M059J (cell line): ENCODE results near the gene TMEM204. TPM values are rescaled to one million over a fixed set of nuclear protein-coding genes. Genes with fewer than 3 reads are reported as not detected.

Source experiments
- DNase-seq: peaks from one replicate; pipeline ENCODE4 v3.0.0-alpha.2; 2012; ENCODE audit warnings: low read depth
- total RNA-seq: library from RNA; depleted of rRNA; stranded (reverse); fragments of >200 nt; shearing (Covaris generic); gene quantifications from 2 replicates; pipeline ENCODE4 v1.2.3, GENCODE V29; 2014

The TMEM204 gene
- total RNA-seq, 1 experiment from 2014 or later, result not detected

DNA sequence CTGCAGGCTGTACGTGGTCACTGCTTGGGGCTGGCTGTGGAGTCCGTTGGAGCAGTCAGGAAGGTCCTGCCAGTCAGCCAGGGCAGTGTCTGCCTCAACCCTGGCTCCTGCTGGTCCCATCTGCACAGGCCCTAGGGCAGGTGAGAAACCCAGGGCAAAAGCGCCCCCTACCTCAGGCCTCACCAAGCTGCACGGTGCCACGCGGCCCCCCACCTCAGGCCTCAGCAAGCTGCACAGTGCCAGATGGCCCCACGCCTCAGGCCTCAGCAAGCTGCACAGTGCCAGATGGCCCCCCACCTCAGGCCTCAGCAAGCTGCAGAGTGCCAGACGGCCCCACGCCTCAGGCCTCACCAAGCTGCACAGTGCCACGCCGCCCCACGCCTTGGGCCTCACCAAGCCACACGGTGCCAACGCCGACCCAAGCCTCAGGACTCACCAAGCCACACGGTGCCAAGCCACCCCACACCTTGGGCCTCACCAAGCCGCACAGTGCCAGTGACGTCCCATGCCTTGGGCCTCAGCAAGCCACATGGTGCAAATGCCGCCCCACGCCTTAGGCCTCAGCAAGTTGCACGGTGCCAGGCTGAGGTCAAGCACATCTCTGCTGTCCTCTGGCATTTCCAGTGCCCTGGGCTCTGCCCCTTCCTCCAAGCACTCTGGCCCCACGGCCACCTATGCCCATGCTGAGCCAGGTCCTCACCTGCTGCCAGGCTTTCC is 5.5 kb downstream of the TMEM204 start:
- no peak for DNase-seq

- no peak for DNase-seq
Observed at GRCh38 chr16:1539720-1540555, 6.5 kb downstream of the TMEM204 start.

DNA sequence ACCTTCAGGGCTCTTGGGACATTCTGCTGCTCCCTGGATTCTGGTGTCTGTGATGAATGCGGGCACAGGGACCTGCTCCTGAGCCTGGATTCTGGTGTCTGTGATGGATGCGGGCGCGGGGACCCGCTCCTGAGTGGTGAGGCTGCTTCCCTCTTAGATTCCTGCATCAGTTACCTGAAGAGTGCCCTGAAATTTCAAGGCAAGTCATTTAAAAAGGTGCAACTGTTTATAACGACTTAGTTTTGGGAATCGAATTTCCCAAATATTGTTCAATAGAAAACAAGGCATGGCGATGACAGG is 7.0 kb downstream of the TMEM204 start:
- no peak for DNase-seq

- DNase-seq, result no peak
Observed at GRCh38 chr16:1541293-1542165, 8.1 kb downstream of the TMEM204 start.

- no peak for DNase-seq
Observed at GRCh38 chr16:1542166-1542500, 8.7 kb downstream of the TMEM204 start.

GRCh38 chr16:1542533-1542932 is 9.1 kb downstream of the TMEM204 start:
- no peak for DNase-seq

DNA sequence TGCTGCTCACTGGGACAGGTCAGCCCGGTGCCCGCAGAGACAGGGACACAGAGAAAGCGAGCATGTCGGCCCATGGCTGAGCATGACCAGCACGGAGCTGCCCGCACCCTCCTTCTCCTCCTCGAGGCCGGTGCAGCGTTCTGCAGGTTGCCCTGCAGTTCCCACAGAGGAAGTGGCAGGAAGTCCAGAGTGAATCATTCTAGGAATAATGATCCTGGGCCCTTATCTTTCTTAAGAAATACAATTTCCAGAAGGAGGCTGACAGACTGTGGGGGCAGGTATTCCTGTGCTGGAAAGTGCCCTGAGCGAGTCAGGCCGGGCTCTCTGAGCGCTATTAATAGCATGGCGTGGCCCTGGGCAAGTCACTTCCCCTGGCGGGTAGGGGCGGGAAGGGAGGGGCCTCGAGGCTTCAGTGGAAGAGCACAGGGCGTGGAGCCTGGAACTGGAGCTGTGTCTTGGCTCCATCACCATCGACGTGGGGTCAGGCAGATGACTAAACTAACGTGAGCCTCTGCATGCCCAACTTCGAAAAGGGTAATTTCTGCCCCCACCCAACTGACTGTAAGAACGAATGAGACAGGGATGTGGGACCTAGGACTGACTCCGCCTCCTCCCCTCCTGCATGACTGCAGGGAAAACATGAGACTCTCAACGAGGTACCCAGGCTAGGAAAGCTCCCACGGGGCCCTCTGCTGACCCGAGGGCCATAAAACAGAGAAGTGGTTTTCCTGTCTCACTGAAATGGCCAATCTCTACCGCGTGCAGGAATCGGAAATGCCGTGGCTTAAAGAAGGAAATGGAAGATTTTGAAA is 9.8 kb downstream of the TMEM204 start:
- DNase-seq, result peak; percentile 80

GRCh38 chr16:1545044-1546040 is 11.9 kb downstream of the TMEM204 start:
- no peak for DNase-seq

GRCh38 chr16:1546430-1546829 is 13.0 kb downstream of the TMEM204 start:
- no peak for DNase-seq

DNA sequence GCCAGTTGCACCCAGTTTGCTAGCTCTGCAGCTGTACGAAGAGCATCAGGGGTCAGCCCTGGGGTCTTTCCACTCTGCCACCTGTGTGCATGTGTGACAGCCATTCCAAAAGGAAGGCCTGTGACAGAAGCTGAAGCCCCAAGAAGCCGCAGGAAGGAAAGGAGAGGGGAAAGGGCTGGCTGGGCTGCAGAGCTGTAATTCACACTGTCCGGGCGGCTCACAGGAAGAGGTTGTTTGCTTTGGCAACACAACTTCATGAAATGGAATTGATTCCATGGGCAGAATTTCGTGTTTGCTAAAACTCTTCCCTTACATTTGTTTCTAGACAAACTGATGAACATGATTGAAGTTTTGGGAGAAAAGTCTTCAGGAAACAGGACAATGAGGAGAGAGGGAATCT is 14.8 kb downstream of the TMEM204 start:
- DNase-seq, result no peak

DNA sequence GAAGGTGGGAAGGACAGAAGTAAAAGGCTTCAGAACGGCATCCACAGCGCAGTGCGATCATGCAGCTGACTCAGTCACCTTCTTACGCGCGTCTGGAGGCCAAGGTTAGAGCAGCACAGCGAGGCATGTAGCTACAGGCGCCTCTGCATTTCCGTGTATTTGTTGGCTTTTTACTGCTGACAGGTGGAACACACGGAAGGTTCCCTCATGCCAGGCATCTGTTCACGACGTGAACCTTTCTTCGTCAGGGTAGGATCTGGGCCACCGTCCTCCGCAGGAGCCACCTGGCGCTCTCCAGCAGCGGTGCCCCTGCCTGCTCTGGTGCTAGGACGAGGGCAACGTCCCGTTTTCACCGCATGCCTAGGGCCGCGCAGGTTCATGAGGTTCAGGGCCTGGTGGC is 15.3 kb downstream of the TMEM204 start:
- no peak for DNase-seq

DNA sequence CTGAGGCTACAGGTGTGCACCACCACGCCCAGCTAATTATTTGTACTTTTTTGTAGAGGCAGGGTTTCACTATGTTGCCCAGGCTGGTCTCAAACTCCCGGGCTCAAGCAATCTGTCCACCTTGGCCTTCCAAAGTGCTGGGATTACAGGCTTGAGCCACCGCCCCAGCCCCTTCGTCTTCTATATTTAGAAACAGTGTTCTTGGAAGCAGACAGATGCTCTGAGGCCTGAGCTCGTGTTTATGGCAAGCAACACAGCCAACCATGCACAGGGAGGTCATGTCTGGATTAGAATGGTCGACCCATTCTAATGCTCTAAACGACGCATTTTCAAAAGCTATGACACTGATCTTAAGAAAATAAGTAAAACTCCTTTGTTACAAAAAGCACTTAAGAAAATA is 16.6 kb downstream of the TMEM204 start:
- DNase-seq, result no peak

DNA sequence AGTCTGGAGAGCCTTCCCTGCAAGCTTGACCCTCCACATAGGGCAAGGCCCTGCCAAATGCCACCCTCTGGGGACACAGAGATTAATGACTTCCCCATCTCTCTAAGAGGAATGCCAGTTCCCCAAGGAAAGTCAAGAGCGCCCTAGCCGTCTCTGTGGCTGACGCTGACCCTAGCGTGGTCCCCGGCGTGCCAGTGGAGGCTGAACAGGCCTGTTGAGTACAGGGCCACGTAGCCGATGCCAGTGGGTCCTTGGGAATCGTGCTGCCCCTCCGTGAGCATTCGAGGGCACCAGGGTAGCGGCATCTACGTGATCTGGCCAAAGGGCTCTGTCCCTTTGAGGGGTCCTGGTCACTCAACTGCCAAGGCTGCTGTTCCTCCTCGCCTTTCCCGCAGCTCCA is 17.2 kb downstream of the TMEM204 start:
- no peak for DNase-seq

- DNase-seq, result no peak
Observed at GRCh38 chr16:1551166-1551565, 17.7 kb downstream of the TMEM204 start.

- DNase-seq, result no peak
Observed at GRCh38 chr16:1552129-1552528, 18.7 kb downstream of the TMEM204 start.

DNA sequence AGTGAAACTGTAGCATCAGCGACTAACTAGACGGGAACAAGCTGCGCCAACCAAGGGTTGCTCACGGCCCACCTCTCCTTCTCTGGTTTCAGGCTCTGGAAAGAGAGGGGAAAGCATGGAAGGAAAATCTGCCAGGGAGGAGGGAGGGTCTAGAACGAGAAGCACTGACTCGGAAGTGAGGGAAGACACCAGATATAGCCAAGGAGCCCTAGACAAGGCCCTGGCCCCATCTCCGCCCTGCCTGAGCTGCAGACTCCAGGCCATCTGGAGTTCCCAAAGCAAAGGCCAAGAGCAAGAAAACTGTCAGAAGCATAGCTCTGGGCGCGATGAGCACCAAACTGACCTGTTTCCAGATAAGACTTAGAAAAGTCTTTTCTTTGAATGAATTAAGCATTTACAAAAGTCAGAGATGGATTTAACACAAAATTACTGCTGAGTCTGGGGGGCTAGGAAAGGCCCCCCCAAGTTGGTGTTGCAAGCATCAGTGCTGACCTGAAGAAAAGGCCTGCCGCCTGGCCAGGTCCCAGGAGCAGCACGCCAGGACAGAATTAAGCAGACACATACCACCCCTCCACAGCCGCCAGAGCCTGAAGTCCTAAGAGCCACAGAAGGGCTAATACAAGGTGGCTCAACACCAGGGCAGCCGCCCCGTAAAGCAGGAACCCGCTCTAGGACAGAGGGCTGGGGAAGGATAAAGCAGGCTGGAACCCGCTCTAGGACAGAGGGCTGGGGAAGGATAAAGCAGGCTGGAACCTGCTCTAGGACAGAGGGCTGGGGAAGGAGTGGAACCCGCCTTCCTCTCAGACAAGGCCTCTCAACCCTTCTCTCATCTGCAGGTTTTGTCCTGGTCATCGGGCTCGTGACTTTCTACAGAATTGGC is 20.7 kb downstream of the TMEM204 start:
- DNase-seq, result no peak

- DNase-seq, result no peak
Observed at GRCh38 chr16:1554826-1555445, 21.5 kb downstream of the TMEM204 start.

DNA sequence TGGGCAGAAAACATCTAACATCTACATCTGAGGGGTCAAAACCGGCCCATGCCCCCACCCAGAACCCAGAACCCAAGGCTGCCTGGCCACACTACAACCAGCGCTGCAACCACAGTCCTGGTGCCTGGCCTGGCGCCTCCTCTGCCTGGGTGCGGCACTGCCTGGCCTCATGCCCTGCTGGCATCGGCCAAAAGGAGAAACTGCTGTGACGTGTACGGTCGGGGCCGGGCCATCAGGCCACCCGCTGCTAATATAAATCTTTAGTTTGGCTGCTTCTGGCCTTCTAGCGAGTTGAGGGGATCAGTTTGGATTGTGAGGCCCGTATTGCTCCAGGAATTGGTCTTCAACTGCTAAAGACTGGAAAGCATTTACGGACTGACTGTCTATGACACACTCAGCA is 22.8 kb downstream of the TMEM204 start:
- DNase-seq, result no peak

- no peak for DNase-seq
Observed at GRCh38 chr16:1557074-1557473, 23.6 kb downstream of the TMEM204 start.
